ENCODE data around the gene MFN2.

MFN2 gene

DNA sequence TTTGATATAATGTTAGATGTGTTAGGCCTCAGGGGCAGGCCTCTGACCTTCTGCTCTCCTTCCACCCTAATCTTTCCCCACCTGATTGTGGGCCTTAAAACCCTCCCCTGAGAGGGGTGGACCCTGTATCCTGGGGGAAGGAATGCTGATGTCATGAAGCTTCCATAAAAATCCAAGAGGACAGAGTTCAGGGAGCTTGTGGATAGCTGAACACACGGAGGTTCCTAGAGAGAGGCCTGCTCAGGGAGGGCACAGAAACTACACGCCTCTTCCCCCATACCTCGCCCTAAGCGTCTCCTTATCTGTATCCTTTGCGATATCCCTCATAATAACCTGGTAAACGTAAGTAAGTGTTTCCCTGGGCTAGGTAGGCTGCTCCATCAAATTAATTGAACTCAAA is 4.3 kb downstream of the MFN2 start:
- FAIRE-seq = no peak
- no peak for TF ChIP-seq POLR2A (IDR thresholded peaks at IDR 0.05; ENCODE audit: low read depth, low read length)
- no peak for TF ChIP-seq POLR2AphosphoS5 (IDR thresholded peaks at IDR 0.05; ENCODE audit: low read depth, low read length)
- TF ChIP-seq TAF1 (IDR thresholded peaks at IDR 0.05; ENCODE audit: borderline replicate concordance, low read depth, low read length) = no peak
- no peak for DNase-seq (ENCODE audit: insufficient read length)

DNA sequence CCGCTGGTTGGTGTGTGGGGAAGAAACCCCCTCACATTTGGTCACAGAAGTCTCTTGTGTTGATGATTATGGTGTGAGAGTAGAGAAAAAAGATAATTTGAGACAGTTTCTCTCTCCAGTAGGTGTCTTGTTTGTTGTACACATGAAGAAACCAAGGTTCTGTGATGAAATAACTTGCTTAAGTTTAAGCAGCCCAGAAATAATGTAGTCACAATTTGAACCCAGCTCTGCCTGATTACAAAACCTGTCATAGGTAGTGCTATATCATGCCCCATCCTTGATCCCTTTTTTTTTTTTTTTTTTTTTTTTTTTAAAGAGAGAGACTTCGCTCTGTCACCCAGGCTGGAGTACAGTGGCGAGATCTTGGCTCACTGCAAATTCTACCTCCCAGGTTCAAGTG is 4.9 kb downstream of the MFN2 start:
- DNase-seq (ENCODE audit: insufficient read length) (no peak), FAIRE-seq (no peak)
- TF ChIP-seq POLR2AphosphoS5 (IDR thresholded peaks at IDR 0.05; ENCODE audit: low read depth, low read length) = no peak
- TF ChIP-seq TAF1 (IDR thresholded peaks at IDR 0.05; ENCODE audit: borderline replicate concordance, low read depth, low read length) = no peak
- TF ChIP-seq POLR2A (IDR thresholded peaks at IDR 0.05; ENCODE audit: low read depth, low read length) = no peak

DNA sequence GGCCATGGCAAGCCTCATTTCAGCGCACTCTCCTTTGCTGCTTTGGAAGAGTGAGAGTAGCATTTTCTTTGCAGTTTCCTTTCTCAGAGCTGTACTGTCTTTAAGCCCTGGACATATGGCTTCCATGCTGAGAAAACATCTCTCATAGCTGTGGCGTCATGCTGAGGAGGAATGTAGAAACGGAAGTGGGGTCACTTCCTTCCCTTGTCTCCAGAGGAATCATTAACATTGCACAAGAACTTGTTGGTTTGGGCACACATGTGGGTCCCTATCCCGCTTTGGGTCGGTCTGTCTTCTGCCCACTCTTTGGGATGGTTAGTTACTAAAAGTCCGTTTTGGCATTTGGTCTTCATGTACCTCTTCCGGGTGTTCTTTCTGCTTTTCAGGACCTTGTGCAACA is 5.6 kb downstream of the MFN2 start:
- DNase-seq (ENCODE audit: insufficient read length) (no peak), FAIRE-seq (no peak)
- TF ChIP-seq POLR2AphosphoS5 (IDR thresholded peaks at IDR 0.05; ENCODE audit: low read depth, low read length) (no peak), TAF1 (IDR thresholded peaks at IDR 0.05; ENCODE audit: borderline replicate concordance, low read depth, low read length) (no peak), POLR2A (IDR thresholded peaks at IDR 0.05; ENCODE audit: low read depth, low read length) (no peak)

DNA sequence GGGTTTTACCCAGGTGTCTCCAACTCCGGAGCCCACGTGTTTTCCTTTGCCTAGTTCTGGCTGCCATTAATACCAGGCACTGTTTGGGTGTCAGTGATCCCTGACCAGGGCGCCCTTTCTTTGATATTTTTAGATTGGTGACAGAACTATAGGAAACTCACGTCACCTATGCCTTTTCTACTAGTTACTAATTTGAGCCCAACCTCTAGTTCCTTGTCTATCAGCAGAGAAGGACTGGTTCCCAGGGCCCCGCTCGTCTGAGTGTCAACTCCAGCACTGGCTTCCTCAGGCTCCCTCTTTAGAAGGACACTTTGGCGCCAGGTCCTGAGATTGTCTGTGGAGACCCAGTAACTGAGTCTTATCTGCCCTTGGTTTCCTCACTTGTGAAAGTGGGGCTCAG is 9.4 kb downstream of the MFN2 start:
- DNase-seq (ENCODE audit: insufficient read length) (no peak), FAIRE-seq (no peak)
- TF ChIP-seq POLR2AphosphoS5 (IDR thresholded peaks at IDR 0.05; ENCODE audit: low read depth, low read length) (no peak), TAF1 (IDR thresholded peaks at IDR 0.05; ENCODE audit: borderline replicate concordance, low read depth, low read length) (no peak), POLR2A (IDR thresholded peaks at IDR 0.05; ENCODE audit: low read depth, low read length) (no peak)

DNA sequence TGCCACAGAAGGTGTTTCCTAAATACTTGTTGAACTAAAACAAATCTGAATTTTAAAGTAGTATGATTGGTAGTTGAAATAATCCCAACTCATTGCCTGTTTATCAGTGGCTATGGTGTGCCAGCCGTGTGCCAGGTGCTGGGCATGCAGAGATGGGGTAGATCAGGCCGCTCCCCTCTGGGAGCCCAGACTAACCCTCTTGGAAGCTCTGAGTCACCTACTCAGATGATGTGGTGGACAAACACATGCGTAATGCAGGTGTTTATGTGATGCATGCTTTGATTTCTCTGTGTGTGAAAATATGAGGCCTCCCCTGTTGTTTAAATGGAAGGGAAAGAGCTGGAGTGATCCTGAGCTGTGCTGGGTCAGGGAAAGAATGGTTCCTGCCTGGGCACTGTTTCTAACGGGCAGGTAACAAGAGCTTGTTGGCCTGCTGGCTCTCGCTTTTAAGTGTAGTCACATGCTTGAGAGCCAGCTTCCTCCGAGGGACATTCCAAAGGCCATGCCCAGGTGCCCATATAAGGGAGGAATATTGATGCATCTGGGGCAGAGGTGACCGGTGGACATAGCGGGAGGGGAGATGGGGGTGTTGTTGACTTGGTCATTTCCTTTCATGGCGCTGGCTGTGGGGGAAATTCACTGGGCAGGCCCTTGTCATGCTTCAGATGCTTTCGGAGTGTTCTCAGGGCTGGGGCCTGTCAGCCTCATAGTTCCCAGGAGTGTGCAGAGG is 10.2 kb downstream of the MFN2 start:
- FAIRE-seq (no peak), DNase-seq (ENCODE audit: insufficient read length) (no peak)
- no peak for TF ChIP-seq TAF1 (IDR thresholded peaks at IDR 0.05; ENCODE audit: borderline replicate concordance, low read depth, low read length)
- no peak for TF ChIP-seq POLR2AphosphoS5 (IDR thresholded peaks at IDR 0.05; ENCODE audit: low read depth, low read length)
- TF ChIP-seq POLR2A (IDR thresholded peaks at IDR 0.05; ENCODE audit: low read depth, low read length) = no peak

DNA sequence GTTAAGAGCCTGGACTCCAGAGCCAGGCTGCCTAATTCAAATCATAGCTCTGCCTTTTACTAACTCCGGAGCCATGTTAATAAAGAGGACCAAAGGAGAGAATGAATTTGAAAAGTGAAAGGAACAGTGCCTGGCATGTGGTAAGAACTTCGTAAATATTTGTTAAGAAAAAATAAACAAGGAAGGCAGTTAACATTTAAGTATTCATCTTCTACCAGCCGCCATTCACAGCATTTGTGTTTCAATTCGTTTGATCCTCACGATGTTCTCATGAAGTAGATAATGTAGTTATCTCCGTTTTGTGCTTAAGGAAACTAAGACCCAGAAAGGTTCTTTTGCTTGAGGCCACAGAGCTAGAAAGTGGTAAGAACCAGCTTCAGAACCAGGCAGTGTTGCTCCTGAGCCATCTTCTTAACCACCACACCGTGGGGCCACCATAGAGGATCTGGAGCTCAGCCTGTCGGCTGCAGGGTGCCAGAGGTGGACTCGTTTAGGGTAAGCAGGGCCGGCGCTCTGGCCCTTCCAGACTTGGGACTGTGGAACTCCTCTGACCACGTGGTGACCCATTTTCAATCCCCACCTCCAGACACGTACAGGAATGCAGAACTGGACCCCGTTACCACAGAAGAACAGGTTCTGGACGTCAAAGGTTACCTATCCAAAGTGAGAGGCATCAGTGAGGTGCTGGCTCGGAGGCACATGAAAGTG is 11.9 kb downstream of the MFN2 start:
- DNase-seq (ENCODE audit: insufficient read length) (no peak), FAIRE-seq (no peak)
- TF ChIP-seq POLR2AphosphoS5 (IDR thresholded peaks at IDR 0.05; ENCODE audit: low read depth, low read length) (no peak), POLR2A (IDR thresholded peaks at IDR 0.05; ENCODE audit: low read depth, low read length) (no peak), TAF1 (IDR thresholded peaks at IDR 0.05; ENCODE audit: borderline replicate concordance, low read depth, low read length) (no peak)

DNA sequence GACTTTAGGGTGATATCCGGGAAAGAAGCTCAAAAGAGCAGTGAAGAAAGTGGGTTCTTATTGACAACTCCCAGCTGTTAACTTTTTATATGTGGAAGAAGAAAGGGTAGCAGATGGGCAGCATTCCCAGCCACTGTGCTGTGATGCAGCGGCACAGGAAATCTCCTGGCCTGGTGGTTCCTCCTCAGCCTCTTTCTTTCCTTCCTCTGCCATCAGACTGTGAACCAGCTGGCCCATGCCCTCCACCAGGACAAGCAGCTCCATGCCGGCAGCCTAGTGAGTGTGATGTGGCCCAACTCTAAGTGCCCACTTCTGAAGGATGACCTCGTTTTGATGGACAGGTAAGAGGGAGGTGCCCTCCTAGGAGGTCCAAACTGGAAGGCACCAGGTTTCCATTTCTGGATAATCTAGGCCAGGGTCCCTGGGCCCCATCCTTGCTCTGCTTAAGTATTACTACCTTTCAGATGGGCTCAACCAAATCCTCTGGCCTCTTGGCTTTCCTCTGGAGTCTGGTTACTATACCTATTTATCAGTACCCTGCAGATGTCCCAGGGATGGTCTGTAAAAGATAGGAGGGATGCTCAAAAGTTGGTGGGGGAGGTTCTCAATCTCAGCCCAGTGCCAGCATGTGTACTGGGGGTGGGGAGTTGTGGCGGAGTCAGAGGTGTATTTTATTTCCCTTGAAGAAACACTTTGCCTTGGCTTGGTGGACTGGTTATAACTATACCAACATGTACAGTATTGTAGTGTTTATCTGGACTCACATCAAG is 17.0 kb downstream of the MFN2 start:
- DNase-seq (ENCODE audit: insufficient read length) (no peak), FAIRE-seq (no peak)
- no peak for TF ChIP-seq POLR2AphosphoS5 (IDR thresholded peaks at IDR 0.05; ENCODE audit: low read depth, low read length)
- no peak for TF ChIP-seq TAF1 (IDR thresholded peaks at IDR 0.05; ENCODE audit: borderline replicate concordance, low read depth, low read length)
- TF ChIP-seq POLR2A (IDR thresholded peaks at IDR 0.05; ENCODE audit: low read depth, low read length) = no peak

DNA sequence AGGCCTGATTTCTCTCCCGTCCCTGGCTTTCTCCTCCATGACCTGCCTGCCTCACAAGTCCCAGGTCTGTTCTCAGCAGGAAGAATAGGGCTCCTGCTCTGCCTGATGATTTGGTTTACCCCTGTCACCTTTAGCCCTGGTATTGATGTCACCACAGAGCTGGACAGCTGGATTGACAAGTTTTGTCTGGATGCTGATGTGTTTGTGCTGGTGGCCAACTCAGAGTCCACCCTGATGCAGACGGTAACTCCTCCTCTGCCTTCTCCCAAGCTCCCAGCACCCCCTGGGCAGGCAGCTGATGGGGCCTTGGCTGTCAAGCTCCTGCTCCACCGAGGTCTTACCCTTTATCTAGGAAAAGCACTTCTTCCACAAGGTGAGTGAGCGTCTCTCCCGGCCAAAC is 18.4 kb downstream of the MFN2 start:
- no peak for FAIRE-seq
- TF ChIP-seq POLR2A (IDR thresholded peaks at IDR 0.05; ENCODE audit: low read depth, low read length) (no peak), TAF1 (IDR thresholded peaks at IDR 0.05; ENCODE audit: borderline replicate concordance, low read depth, low read length) (no peak), POLR2AphosphoS5 (IDR thresholded peaks at IDR 0.05; ENCODE audit: low read depth, low read length) (no peak)
- no peak for DNase-seq (ENCODE audit: insufficient read length)

DNA sequence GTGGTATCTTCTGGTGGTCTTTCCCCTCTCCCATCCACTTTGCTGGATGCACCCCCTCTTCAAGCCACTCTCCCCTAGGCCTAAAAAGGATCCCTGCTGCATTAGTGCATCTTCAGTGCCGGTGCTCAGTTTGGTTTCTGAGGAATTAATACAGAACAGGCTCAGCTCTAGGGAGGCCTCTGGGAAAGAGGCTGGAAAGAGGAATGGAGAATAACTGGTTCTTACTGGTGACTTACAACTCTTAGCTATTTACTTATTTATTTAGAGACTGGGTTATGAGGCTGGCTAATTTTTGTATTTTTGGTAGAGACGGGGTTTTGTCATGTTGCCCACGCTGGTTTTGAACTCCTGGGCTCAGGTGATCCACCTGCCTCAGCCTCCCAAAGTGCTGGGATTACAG is 19.0 kb downstream of the MFN2 start:
- no peak for TF ChIP-seq TAF1 (IDR thresholded peaks at IDR 0.05; ENCODE audit: borderline replicate concordance, low read depth, low read length)
- TF ChIP-seq POLR2AphosphoS5 (IDR thresholded peaks at IDR 0.05; ENCODE audit: low read depth, low read length) = no peak
- TF ChIP-seq POLR2A (IDR thresholded peaks at IDR 0.05; ENCODE audit: low read depth, low read length) = no peak
- DNase-seq (ENCODE audit: insufficient read length) (no peak), FAIRE-seq (no peak)

DNA sequence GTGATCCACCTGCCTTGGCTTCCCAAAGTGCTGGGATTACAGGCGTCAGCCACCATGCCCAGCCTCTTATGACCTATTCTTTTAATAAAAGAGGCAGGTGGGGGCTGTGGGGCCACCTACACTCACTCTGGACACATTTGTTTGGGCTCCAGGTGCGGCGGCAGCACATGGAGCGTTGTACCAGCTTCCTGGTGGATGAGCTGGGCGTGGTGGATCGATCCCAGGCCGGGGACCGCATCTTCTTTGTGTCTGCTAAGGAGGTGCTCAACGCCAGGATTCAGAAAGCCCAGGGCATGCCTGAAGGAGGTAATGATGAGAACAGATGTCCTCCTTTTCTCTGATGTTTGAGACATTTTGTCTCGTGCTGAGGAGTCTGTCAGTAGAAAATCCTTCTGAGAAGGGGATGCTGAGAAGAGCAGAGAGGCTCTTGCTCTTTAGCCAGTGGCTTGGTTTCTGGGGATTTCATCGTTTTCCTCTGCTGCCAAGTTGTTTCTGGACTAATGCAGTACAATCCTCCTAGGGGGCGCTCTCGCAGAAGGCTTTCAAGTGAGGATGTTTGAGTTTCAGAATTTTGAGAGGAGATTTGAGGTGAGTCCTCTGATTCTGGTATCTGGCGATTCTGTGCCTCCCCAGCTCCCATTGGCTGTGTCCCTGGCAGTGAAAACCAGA is 21.1 kb downstream of the MFN2 start:
- no peak for FAIRE-seq
- TF ChIP-seq TAF1 (IDR thresholded peaks at IDR 0.05; ENCODE audit: borderline replicate concordance, low read depth, low read length) (no peak), POLR2AphosphoS5 (IDR thresholded peaks at IDR 0.05; ENCODE audit: low read depth, low read length) (no peak), POLR2A (IDR thresholded peaks at IDR 0.05; ENCODE audit: low read depth, low read length) (no peak)
- DNase-seq (ENCODE audit: insufficient read length) = no peak

DNA sequence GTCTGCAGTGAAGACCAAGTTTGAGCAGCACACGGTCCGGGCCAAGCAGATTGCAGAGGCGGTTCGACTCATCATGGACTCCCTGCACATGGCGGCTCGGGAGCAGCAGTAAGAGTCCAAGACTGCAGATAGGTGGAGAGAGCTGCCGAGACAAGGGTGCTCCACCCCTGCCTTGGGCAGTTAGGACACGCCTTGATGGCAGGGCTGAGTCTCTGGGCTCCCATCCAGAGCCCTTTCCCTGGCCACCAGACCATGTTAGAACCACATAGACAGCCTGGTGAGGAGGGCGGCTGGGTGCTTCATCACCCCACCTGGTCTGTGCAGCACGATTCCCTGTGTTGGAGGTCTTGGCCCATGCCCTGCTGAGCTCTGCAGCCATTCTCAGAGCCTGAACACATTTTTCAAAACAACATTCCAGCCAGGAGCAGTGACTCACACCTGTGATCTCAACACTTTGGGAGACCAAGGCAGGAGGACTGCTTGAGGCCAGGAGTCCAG is 21.8 kb downstream of the MFN2 start:
- TF ChIP-seq POLR2A (IDR thresholded peaks at IDR 0.05; ENCODE audit: low read depth, low read length) (no peak), POLR2AphosphoS5 (IDR thresholded peaks at IDR 0.05; ENCODE audit: low read depth, low read length) (no peak), TAF1 (IDR thresholded peaks at IDR 0.05; ENCODE audit: borderline replicate concordance, low read depth, low read length) (no peak)
- DNase-seq (ENCODE audit: insufficient read length) (no peak), FAIRE-seq (no peak)
